Raji (cell line): ENCODE measurements around the gene RBM17.

Source experiments
- POLR2A ChIP-seq: IDR thresholded peaks from 2 replicates; pipeline ENCODE4 v1.6.1; 2011; ENCODE audit warnings: low read depth, low read length, control low read depth; ENCODE audit not compliant: insufficient read depth

RBM17 gene

DNA sequence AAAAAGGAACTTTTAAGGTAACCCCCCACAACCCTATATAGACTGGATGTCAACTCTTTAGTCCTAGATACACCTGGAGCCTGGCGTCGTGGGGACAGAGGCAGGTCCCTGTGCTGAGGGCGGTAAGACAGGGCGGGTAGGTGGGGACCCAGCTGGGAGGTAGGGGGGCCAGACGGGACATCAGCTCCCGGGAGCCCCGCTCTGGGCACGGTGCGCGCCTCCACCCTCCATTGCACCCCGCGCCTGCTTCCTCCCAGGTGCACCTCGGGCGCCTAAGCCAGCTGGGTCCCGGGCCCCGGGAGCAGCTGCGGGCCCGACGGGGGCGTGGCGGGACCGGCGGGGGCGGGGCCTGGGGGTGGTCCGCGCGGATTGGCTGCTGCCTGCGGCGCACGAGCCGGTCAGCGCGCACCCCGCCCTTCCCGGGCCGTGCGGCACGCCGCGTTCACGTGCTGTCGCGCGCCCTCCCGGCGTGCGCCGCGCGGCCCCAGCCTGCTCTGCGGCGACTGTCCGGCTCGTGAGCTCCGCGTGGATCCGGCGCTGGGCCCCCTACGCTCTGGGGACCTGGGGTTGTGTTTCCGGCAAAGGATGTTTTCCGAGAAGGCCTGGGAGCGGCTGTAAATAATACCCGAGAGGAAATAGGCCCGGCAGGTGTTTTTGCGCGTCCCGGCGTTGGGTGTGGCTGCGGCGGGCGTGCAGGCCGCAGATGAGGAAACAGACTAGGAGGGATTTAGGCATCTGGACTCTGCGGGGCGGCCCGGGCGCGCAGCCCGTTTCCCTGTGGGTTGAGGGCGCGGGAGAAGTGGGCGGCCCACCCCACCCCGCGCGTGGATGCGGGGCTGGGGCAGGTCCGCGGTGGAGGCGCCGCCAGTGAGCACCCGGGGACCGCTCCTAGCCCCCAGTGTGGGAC is 74.8 kb downstream of the RBM17 start:
- peak; percentile 76 for TF ChIP-seq POLR2A

GRCh38 chr10:6164271-6165095 is 75.6 kb downstream of the RBM17 start:
- TF ChIP-seq POLR2A = no peak

DNA sequence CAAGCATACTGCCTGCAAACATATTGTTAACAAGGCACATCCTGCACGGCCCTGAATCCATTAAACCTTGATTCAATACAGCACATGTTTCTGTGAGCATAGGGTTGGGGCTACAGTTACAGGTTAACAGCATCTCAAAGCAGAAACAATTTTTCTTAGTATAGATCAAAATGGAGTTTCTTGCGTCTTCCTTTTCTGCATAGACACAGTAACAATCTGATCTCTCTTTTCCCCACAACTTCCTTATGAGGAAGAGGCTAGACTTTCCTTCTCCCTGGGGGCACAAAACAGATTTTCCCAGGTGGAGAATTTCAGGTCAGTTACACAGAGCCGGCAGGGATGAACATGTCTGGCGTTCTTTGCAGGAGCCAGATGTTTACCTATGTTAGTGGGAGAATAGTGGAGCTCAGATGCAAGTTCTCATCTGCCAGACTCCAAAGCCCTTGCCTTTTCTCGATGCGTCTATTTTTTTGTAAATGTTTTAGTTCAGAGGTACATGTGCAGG is 76.4 kb downstream of the RBM17 start:
- TF ChIP-seq POLR2A = no peak
